Neural cell (in vitro differentiated cells): ENCODE results near the gene PGLYRP1.

Experiments
- EP300 ChIP-seq: fragments of 450-650 bp; conservative IDR thresholded peaks from 2 replicates; pipeline ENCODE4 v1.6.1; 2014; ENCODE audit warnings: antibody characterized with exemption, mild to moderate bottlenecking, moderate library complexity; ENCODE audit not compliant: poor library complexity, severe bottlenecking
- EZH2 ChIP-seq: fragments of 200-600, 300-800 bp; shearing (Covaris generic), sonication (generic); IDR thresholded peaks from 2 replicates; pipeline ENCODE4 v1.6.1; 2014; ENCODE audit warnings: antibody characterized with exemption, low read length, borderline replicate concordance, mild to moderate bottlenecking; ENCODE audit not compliant: insufficient read depth, poor library complexity, severe bottlenecking
- MXI1 ChIP-seq: fragments of 450-650 bp; conservative IDR thresholded peaks from 2 replicates; pipeline ENCODE4 v1.6.1; 2014; ENCODE audit warnings: antibody characterized with exemption, mild to moderate bottlenecking; ENCODE audit not compliant: poor library complexity, severe bottlenecking
- POLR2AphosphoS5 ChIP-seq: IDR thresholded peaks from 2 replicates; pipeline ENCODE4 v1.6.1; 2012
- RAD21 ChIP-seq: fragments of 450-650 bp; conservative IDR thresholded peaks from 2 replicates; pipeline ENCODE4 v1.6.1; 2014; ENCODE audit warnings: antibody characterized with exemption, mild to moderate bottlenecking, moderate library complexity
- TAF1 ChIP-seq: IDR thresholded peaks from 2 replicates; pipeline ENCODE4 v1.6.1; 2012; ENCODE audit warnings: low read depth
- TF ChIP-seq, protein P1 (sequence below): fragments of 450-650 bp; IDR thresholded peaks from 2 replicates; pipeline ENCODE4 v1.5.1; 2014; ENCODE audit warnings: antibody characterized with exemption, mild to moderate bottlenecking, moderate library complexity; ENCODE audit not compliant: poor library complexity, severe bottlenecking
- TF ChIP-seq, protein P2 (sequence below): IDR thresholded peaks from 2 replicates; pipeline ENCODE4 v1.6.1; 2012; ENCODE audit warnings: borderline replicate concordance

DNA sequence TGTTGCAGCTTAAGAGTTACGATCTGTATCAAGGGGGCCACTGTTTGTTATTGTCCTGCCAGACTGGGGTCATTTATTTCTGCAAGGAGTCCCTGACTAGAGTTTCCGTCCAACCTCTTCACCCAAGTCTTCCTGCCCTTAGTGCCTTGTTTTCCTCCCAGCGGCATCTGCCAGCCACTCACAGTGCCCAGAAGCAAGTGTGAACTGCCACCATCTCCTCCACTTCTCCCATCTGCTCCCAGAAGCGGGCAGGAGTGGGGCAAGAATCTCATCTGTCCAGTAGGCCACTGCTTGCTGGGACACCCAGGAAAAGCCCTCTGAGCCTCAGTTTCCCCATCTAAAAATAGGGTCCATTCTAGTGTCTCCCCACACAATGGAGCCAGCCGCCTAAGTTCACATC lies 53.2 kb downstream of the PGLYRP1 start:
- TF ChIP-seq, protein P1, sequence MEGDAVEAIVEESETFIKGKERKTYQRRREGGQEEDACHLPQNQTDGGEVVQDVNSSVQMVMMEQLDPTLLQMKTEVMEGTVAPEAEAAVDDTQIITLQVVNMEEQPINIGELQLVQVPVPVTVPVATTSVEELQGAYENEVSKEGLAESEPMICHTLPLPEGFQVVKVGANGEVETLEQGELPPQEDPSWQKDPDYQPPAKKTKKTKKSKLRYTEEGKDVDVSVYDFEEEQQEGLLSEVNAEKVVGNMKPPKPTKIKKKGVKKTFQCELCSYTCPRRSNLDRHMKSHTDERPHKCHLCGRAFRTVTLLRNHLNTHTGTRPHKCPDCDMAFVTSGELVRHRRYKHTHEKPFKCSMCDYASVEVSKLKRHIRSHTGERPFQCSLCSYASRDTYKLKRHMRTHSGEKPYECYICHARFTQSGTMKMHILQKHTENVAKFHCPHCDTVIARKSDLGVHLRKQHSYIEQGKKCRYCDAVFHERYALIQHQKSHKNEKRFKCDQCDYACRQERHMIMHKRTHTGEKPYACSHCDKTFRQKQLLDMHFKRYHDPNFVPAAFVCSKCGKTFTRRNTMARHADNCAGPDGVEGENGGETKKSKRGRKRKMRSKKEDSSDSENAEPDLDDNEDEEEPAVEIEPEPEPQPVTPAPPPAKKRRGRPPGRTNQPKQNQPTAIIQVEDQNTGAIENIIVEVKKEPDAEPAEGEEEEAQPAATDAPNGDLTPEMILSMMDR: no peak
- TF ChIP-seq POLR2AphosphoS5: no peak
- no peak for TF ChIP-seq EZH2
- TF ChIP-seq EP300: no peak
- no peak for TF ChIP-seq TAF1
- TF ChIP-seq RAD21: no peak
- TF ChIP-seq MXI1: no peak
- TF ChIP-seq, protein P2, sequence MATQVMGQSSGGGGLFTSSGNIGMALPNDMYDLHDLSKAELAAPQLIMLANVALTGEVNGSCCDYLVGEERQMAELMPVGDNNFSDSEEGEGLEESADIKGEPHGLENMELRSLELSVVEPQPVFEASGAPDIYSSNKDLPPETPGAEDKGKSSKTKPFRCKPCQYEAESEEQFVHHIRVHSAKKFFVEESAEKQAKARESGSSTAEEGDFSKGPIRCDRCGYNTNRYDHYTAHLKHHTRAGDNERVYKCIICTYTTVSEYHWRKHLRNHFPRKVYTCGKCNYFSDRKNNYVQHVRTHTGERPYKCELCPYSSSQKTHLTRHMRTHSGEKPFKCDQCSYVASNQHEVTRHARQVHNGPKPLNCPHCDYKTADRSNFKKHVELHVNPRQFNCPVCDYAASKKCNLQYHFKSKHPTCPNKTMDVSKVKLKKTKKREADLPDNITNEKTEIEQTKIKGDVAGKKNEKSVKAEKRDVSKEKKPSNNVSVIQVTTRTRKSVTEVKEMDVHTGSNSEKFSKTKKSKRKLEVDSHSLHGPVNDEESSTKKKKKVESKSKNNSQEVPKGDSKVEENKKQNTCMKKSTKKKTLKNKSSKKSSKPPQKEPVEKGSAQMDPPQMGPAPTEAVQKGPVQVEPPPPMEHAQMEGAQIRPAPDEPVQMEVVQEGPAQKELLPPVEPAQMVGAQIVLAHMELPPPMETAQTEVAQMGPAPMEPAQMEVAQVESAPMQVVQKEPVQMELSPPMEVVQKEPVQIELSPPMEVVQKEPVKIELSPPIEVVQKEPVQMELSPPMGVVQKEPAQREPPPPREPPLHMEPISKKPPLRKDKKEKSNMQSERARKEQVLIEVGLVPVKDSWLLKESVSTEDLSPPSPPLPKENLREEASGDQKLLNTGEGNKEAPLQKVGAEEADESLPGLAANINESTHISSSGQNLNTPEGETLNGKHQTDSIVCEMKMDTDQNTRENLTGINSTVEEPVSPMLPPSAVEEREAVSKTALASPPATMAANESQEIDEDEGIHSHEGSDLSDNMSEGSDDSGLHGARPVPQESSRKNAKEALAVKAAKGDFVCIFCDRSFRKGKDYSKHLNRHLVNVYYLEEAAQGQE: no peak
